CD4-positive, alpha-beta T cell treated with Interleukin-2 at 100 ng/mL for 4 hours (primary cell): Measurements from ENCODE around the gene A4GNT.

Experiments
- DNase-seq: peaks from one replicate; pipeline ENCODE4 v3.0.0-alpha.2; 2020; ENCODE audit warnings: low spot score

Gene A4GNT

GRCh38 chr3:138078901-138079344 is 53.3 kb downstream of the A4GNT start:
- DNase-seq: no peak

- no peak for DNase-seq
These were observed 54.1 kb downstream of the A4GNT start for GRCh38 chr3:138078096-138078495.
